Sigmoid colon (tissue), 4 donors: Measurements from ENCODE around the gene PTPRT.

Experiments
- EP300 ChIP-seq, 4 donors: sonication (generic); formaldehyde crosslinking; IDR thresholded peaks; one replicate each; pipeline ENCODE4 v1.6.1; 2017; ENCODE audit warnings: antibody characterized with exemption in 4 of 4
- POLR2A ChIP-seq, 2 donors: fragments of 450-650 bp; IDR thresholded peaks; one replicate each; pipeline ENCODE4 v1.6.1; 2016; ENCODE audit warnings: antibody characterized with exemption in 2 of 2, mild to moderate bottlenecking in 2 of 2, moderate library complexity in 2 of 2
- TF ChIP-seq, protein P1 (sequence below), 4 experiments: fragments of 450-650 bp in 3 of 4; fragments of 200-600 bp in 1 of 4; IDR thresholded peaks; one replicate each; pipeline ENCODE4 v1.5.1; 2016 to 2019; ENCODE audit warnings: antibody characterized with exemption in 4 of 4, mild to moderate bottlenecking in 3 of 4, moderate library complexity in 2 of 4

DNA sequence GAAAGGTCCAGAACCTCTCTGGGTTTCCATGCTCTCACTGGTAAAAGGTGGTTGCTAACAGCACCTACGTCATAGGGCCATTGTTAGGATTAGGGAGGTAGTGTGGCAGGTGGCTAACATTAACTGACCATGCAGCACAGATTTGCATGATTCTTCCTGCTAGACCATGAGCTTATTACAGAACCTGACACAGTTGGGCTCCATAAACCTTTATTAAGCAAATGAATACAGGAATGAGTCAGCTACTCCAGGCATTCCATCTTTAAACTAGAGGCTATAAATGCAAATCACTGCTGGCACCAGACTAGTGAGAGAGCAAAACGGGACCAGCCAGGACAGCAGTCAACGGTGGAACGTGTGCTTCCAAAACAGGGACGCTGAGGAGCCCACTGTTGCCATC lies 440.1 kb downstream of the PTPRT start:
- TF ChIP-seq, protein P1, sequence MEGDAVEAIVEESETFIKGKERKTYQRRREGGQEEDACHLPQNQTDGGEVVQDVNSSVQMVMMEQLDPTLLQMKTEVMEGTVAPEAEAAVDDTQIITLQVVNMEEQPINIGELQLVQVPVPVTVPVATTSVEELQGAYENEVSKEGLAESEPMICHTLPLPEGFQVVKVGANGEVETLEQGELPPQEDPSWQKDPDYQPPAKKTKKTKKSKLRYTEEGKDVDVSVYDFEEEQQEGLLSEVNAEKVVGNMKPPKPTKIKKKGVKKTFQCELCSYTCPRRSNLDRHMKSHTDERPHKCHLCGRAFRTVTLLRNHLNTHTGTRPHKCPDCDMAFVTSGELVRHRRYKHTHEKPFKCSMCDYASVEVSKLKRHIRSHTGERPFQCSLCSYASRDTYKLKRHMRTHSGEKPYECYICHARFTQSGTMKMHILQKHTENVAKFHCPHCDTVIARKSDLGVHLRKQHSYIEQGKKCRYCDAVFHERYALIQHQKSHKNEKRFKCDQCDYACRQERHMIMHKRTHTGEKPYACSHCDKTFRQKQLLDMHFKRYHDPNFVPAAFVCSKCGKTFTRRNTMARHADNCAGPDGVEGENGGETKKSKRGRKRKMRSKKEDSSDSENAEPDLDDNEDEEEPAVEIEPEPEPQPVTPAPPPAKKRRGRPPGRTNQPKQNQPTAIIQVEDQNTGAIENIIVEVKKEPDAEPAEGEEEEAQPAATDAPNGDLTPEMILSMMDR (IDR thresholded peaks at IDR 0.05): no peak
- TF ChIP-seq EP300 (IDR thresholded peaks at IDR 0.05): no peak
- no peak for TF ChIP-seq POLR2A (IDR thresholded peaks at IDR 0.05)
